HG03066 (cell line): ENCODE measurements around the gene CDC7.
A peak's percentile ranks its signal among the peaks of the same experiment; 100 is the strongest.

Experiments used
- ATAC-seq: cut with Tn5 transposase; IDR thresholded peaks from one replicate; pipeline ENCODE4 v1.9.1; 2021; ENCODE audit warnings: low read depth; ENCODE audit not compliant: unreplicated experiment

Gene CDC7

DNA sequence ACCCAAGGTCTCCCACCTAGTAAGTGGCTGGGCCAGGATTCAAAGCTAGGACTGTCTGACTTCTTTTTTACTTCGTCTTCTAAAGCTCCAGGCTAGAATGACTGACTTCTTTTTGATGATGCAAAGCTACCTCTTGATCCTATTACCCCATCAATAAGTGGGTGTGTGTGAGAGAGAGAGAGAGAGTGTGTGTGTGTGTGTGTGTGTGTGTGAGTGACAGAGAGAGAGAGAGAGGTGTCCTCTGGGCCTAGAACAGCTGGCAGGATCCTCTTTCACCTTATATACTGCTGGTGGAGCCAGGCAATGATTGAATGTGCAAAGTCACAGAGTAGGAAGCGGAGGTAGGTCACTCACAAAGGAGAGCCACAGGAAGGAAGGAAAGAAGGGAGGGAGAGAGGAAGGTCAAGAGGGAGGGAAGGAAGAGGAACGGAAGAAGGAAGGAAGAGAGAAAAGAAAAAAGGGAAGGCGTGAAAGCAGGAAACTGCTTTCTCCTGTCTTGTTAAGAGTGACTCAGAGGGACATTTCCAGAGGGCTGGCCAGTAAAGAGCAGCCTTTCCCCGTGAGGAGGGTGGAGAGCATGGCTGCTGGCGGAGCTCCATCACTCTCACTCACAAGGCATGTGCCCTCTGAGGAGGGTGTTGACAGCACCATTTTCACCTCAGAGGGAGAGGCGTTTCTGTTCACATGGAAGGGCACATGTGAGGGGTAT is 68.9 kb downstream of the CDC7 start:
- no peak for ATAC-seq

DNA sequence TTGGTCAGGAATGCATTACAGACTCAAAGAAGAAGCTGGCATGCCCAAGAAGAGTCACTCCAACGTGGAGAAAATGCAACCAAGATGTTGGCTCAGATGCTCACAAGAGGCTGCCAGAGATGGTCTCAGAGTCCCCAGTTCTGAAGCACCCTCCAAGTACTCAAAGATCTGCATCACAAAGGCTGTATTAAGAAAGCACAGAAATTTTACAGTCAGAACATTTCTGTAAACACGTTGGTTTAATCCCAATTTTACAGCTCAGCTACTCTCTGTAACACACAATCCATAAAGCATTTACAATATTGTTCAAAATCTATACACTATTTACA is 69.4 kb downstream of the CDC7 start:
- no peak for ATAC-seq

DNA sequence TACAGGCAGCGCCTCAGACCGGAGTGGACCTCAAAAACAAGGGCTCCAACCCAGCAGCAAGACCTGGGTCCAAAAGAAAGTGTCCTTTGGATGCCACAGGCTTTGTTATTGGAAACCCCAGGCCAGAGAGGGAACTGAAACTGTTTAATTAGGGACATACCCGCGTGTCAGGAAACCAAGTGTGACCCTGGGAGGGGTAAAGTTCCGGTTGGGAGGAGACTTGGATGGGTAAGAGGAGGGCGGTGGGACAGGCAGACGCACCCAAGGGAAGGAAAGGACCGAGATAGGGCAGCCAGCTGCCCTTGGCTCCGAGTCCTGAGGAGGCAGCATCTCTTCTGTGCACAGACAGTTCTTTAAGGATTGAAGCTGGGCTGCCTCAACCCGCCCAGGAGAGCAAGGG is 71.4 kb downstream of the CDC7 start:
- ATAC-seq: peak; percentile 67
